Endothelial cell of umbilical vein (primary cell): ENCODE data around the gene PCBD2. TPM values are rescaled to one million over a fixed set of nuclear protein-coding genes. Genes with fewer than 3 reads are reported as not detected.

Source experiments
- BruUV-seq: library from RNA; stranded (reverse); fragments of 400-500 nt; replicated peaks from 2 replicates; lab custom pipeline; 2021; lab: Mats Ljungman, UMichigan
- CTCF ChIA-PET: fragments of 300-600, 350-600 bp; sonication (Branson Sonifier 250); formaldehyde crosslinking; loops from one replicate; lab custom pipeline; 2021; ENCODE audit warnings: antibody characterized with exemption, inconsistent platforms; lab: Charles Lee
- POLR2A ChIA-PET: fragments of 300-600, 350-600 bp; sonication (Branson Sonifier 250); formaldehyde crosslinking; loops from one replicate; lab custom pipeline; 2021; ENCODE audit warnings: antibody characterized with exemption, inconsistent platforms; lab: Charles Lee
- DNase-seq: peaks from one replicate; pipeline ENCODE4 v3.0.0-alpha.2; 2011; ENCODE audit warnings: low read depth, low spot score
- FAIRE-seq: peaks from 2 replicates; lab custom pipeline; 2011; peaks lifted over from hg19 to GRCh38; lab: Jason Lieb, UNC
- H2AFZ ChIP-seq: 2 replicates; pipeline ENCODE4 v1.6.0; 2012; ENCODE audit warnings: low read depth, low read length, control low read depth, inconsistent platforms
- H3K27ac ChIP-seq: 2 replicates; pipeline ENCODE4 v1.5.1; 2011; ENCODE audit warnings: low read depth, mild to moderate bottlenecking, control low read depth, low read length, moderate library complexity; ENCODE audit not compliant: insufficient read depth
- H3K27me3 ChIP-seq, 2 experiments: 2 replicates each; pipeline versions ENCODE4 v1.6.0 to v1.6.1; 2011; ENCODE audit warnings: low read length in 2 of 2, mixed read lengths in 1 of 2; ENCODE audit not compliant: control insufficient read depth in 2 of 2, insufficient read depth in 2 of 2
- H3K36me3 ChIP-seq, 2 experiments: 2 replicates in 1 of 2; 3 replicates in 1 of 2; pipeline ENCODE4 v1.5.1; 2011; ENCODE audit warnings: low read length in 2 of 2, mild to moderate bottlenecking in 1 of 2, moderate library complexity in 1 of 2; ENCODE audit not compliant: control insufficient read depth in 2 of 2, insufficient read depth in 2 of 2; ENCODE audit errors: extremely low read depth in 1 of 2
- H3K4me1 ChIP-seq: 3 replicates; pipeline ENCODE4 v1.5.1; 2011; ENCODE audit warnings: mild to moderate bottlenecking, low read length; ENCODE audit not compliant: control insufficient read depth, insufficient read depth; ENCODE audit errors: extremely low read depth
- H3K4me2 ChIP-seq: 2 replicates; pipeline ENCODE4 v1.6.1; 2011; ENCODE audit warnings: low read length, control low read depth, mixed read lengths; ENCODE audit not compliant: insufficient read depth
- H3K4me3 ChIP-seq, 3 experiments: fragments of 200-600 bp in 1 of 3; sonication (generic), shearing (Covaris generic) in 1 of 3; replicated peaks in 1 of 3; 2 replicates each; pipeline ENCODE4 v1.5.1; 2011 to 2016; ENCODE audit warnings: control low read depth in 3 of 3, low read length in 3 of 3, mild to moderate bottlenecking in 2 of 3, inconsistent platforms in 1 of 3, low read depth in 1 of 3, moderate library complexity in 1 of 3; ENCODE audit not compliant: insufficient read depth in 1 of 3
- H3K79me2 ChIP-seq: 2 replicates; pipeline ENCODE4 v1.6.0; 2012; ENCODE audit warnings: low read length, inconsistent platforms; ENCODE audit not compliant: control insufficient read depth, insufficient read depth
- H3K9ac ChIP-seq: replicated peaks from 2 replicates; pipeline ENCODE3; 2011; ENCODE audit warnings: low read length, control low read depth; ENCODE audit not compliant: insufficient read depth; ENCODE audit errors: extremely low read depth
- H3K9me1 ChIP-seq: replicated peaks from 3 replicates; pipeline ENCODE4 v1.6.0; 2011; ENCODE audit warnings: mild to moderate bottlenecking, low read length; ENCODE audit not compliant: control insufficient read depth, insufficient read depth; ENCODE audit errors: extremely low read depth
- H3K9me3 ChIP-seq: replicated peaks from 2 replicates; pipeline ENCODE4 v1.5.1; 2012; ENCODE audit warnings: low read length, inconsistent platforms; ENCODE audit not compliant: control insufficient read depth, insufficient read depth
- H4K20me1 ChIP-seq: replicated peaks from 2 replicates; pipeline ENCODE3; 2011; ENCODE audit warnings: mild to moderate bottlenecking, low read length; ENCODE audit not compliant: control insufficient read depth, insufficient read depth; ENCODE audit errors: extremely low read depth
- EZH2 ChIP-seq: IDR thresholded peaks from 2 replicates; pipeline ENCODE4 v1.6.1; 2012; ENCODE audit warnings: borderline replicate concordance, low read depth, mild to moderate bottlenecking, moderate library complexity, low read length, inconsistent platforms; ENCODE audit not compliant: severe bottlenecking
- FOS ChIP-seq: IDR thresholded peaks from 2 replicates; pipeline ENCODE4 v1.6.1; 2011; ENCODE audit warnings: mild to moderate bottlenecking, low read length, moderate library complexity, borderline replicate concordance; ENCODE audit not compliant: insufficient read depth
- GATA2 ChIP-seq: IDR thresholded peaks from 2 replicates; pipeline ENCODE4 v1.7.0; 2011; ENCODE audit warnings: low read depth, mild to moderate bottlenecking, moderate library complexity, mixed read lengths, low read length; ENCODE audit not compliant: insufficient read length, insufficient read depth
- JUN ChIP-seq: IDR thresholded peaks from 2 replicates; pipeline ENCODE4 v1.6.1; 2011; ENCODE audit warnings: borderline replicate concordance, low read depth; ENCODE audit not compliant: insufficient read length, insufficient read depth
- MYC ChIP-seq: IDR thresholded peaks from one replicate; pipeline ENCODE4 v1.6.1; 2011; ENCODE audit warnings: mild to moderate bottlenecking, low read depth, low read length
- POLR2A ChIP-seq: IDR thresholded peaks from 2 replicates; pipeline ENCODE4 v1.6.1; 2012; ENCODE audit warnings: low read depth, mild to moderate bottlenecking, control low read depth, low read length
- POLR2AphosphoS5 ChIP-seq: IDR thresholded peaks from 2 replicates; pipeline ENCODE4 v1.6.1; 2012; ENCODE audit warnings: low read depth, mild to moderate bottlenecking, control low read depth, low read length, moderate library complexity; ENCODE audit not compliant: insufficient read depth
- dilution Hi-C: fragments of 300-500 bp; cut with MboI; formaldehyde crosslinking; loops from one replicate; pipeline ENCODE4 v1.15.0; 2019; ENCODE audit warnings: low sequenced_read_pairs; ENCODE audit not compliant: extremely low pct_ligation_motif_present
- intact Hi-C: fragments of 100-400 bp; cut with micrococcal nuclease; formaldehyde crosslinking; loops from one replicate; pipeline ENCODE4 v1.10.0; 2022
- polyA plus RNA-seq, 4 experiments: library from polyadenylated mRNA; depleted of rRNA in 3 of 4; stranded (reverse) in 3 of 4; unstranded in 1 of 4; fragments of >200 nt; gene quantifications; 2 replicates each; pipeline versions ENCODE4 v1.2.1 to v1.2.3, GENCODE V29; 2011 to 2012; ENCODE audit warnings: missing spikeins in 1 of 4
- total RNA-seq: library from RNA; stranded (reverse); gene quantifications from 2 replicates; pipeline ENCODE4 v1.2.3, GENCODE V29; 2021
- TF ChIP-seq, protein P1 (sequence below), 2 donors: IDR thresholded peaks; 1 replicate in 1 of 2; 2 replicates in 1 of 2; pipeline ENCODE4 v1.5.1; 2011; ENCODE audit warnings: low read length in 2 of 2, mild to moderate bottlenecking in 2 of 2, moderate library complexity in 2 of 2, control low read depth in 1 of 2, inconsistent platforms in 1 of 2, low read depth in 1 of 2; ENCODE audit not compliant: insufficient read depth in 1 of 2; ENCODE audit errors: extremely low read depth in 1 of 2
- TF ChIP-seq, protein P2 (sequence below): IDR thresholded peaks from 2 replicates; pipeline ENCODE4 v1.6.1; 2011; ENCODE audit not compliant: insufficient read depth, insufficient read length

Gene PCBD2
- total and polyA plus RNA-seq, 2 donors (not counting 3 experiments of a cell fraction or from before 2014, with no cell fraction given) = 4.0 to 10.7 TPM

DNA sequence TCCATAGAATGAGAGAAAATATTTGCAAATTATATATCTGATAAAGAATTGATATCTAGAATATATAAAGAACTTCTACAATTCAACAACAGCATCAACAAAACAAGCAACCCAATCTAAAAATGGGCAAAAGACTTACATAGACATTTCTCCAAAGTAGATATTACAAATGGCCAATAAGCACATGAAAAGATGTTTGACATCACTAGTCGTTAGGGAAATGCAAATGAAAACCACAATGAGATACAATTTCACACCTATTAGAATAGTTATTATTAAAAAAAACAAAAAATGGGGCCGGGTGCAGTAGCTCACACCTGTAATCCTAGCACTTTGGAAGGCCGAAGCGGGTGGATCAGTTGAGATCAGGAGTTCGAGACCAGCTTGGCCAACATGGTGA, 87.2 kb downstream of the PCBD2 start:
- Histone ChIP-seq H2AFZ (no peak overlapping the region), H3K9me1 (no peaks in the 10 kb centered on the region), H3K27ac (no peak overlapping the region), H3K4me2 (no peak overlapping the region), H3K4me3 (no peak overlapping the region), H3K9ac (no peak overlapping the region), H3K4me1 (no peaks in the 10 kb centered on the region), H3K9me3 (no peaks in the 10 kb centered on the region), H4K20me1 (no peaks in the 10 kb centered on the region), H3K27me3 (peaks cover 3 to 6% of the 10 kb centered on the region in 2 experiments), H3K79me2 (no peaks in the 10 kb centered on the region), H3K36me3 (no peaks in the 10 kb centered on the region)
- intact Hi-C loops (no loop called here), dilution Hi-C loops (no loop called here)
- POLR2A ChIA-PET = no interaction called here
- BruUV-seq = no TSS peak
- FAIRE-seq (no peak), DNase-seq (no peak)
- TF ChIP-seq, protein P1, sequence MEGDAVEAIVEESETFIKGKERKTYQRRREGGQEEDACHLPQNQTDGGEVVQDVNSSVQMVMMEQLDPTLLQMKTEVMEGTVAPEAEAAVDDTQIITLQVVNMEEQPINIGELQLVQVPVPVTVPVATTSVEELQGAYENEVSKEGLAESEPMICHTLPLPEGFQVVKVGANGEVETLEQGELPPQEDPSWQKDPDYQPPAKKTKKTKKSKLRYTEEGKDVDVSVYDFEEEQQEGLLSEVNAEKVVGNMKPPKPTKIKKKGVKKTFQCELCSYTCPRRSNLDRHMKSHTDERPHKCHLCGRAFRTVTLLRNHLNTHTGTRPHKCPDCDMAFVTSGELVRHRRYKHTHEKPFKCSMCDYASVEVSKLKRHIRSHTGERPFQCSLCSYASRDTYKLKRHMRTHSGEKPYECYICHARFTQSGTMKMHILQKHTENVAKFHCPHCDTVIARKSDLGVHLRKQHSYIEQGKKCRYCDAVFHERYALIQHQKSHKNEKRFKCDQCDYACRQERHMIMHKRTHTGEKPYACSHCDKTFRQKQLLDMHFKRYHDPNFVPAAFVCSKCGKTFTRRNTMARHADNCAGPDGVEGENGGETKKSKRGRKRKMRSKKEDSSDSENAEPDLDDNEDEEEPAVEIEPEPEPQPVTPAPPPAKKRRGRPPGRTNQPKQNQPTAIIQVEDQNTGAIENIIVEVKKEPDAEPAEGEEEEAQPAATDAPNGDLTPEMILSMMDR (IDR thresholded peaks at IDR 0.05; ENCODE audit: extremely low read depth in 1 of 2, insufficient read depth in 1 of 2, low read depth in 1 of 2, low read length in 2 of 2) = no peak
- TF ChIP-seq, protein P2, sequence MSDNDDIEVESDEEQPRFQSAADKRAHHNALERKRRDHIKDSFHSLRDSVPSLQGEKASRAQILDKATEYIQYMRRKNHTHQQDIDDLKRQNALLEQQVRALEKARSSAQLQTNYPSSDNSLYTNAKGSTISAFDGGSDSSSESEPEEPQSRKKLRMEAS = no peak
- no peak for TF ChIP-seq MYC
- TF ChIP-seq FOS = no peak
- TF ChIP-seq EZH2 = no peak
- TF ChIP-seq JUN = no peak
- TF ChIP-seq GATA2 = no peak
- no peak for TF ChIP-seq POLR2AphosphoS5
- no peak for TF ChIP-seq POLR2A
- CTCF ChIA-PET = no interaction called here
